GM19023 (cell line): Measurements from ENCODE around the gene IRF2BPL.
A peak's percentile ranks its signal among the peaks of the same experiment; 100 is the strongest.
"Not testable (repeated sequence)": the region's sequence is repeated elsewhere in the genome, so short reads cannot be mapped to it uniquely, and the experiment has no call there.

Source experiments
- ATAC-seq: cut with Tn5 transposase; IDR thresholded peaks from one replicate; pipeline ENCODE4 v1.9.1; 2021; ENCODE audit warnings: mild to moderate bottlenecking, moderate library complexity; ENCODE audit not compliant: unreplicated experiment

Gene IRF2BPL

GRCh38 chr14:77036484-77037214 lies 8.1 kb upstream of the IRF2BPL start:
- no peak for ATAC-seq

GRCh38 chr14:77035267-77035666 lies 6.8 kb upstream of the IRF2BPL start:
- no peak for ATAC-seq

GRCh38 chr14:77033622-77034589 lies 5.4 kb upstream of the IRF2BPL start:
- ATAC-seq: peak; percentile 74

GRCh38 chr14:77032844-77033621 lies 4.5 kb upstream of the IRF2BPL start:
- ATAC-seq: no peak

GRCh38 chr14:77032491-77032843 lies 4.0 kb upstream of the IRF2BPL start:
- no peak for ATAC-seq

GRCh38 chr14:77031759-77032490 lies 3.4 kb upstream of the IRF2BPL start:
- no peak for ATAC-seq

- ATAC-seq: peak; percentile 36
Observed at GRCh38 chr14:77027538-77028383, 747 bp downstream of the IRF2BPL start.

GRCh38 chr14:77026930-77027537 lies 1.5 kb downstream of the IRF2BPL start:
- peak; percentile 15 for ATAC-seq

GRCh38 chr14:77026166-77026929 lies 2.2 kb downstream of the IRF2BPL start:
- no peak for ATAC-seq

GRCh38 chr14:77025744-77026165 lies 2.8 kb downstream of the IRF2BPL start:
- no peak for ATAC-seq

GRCh38 chr14:77024171-77024691 lies 4.3 kb downstream of the IRF2BPL start:
- no peak for ATAC-seq

GRCh38 chr14:77023001-77023996 lies 5.2 kb downstream of the IRF2BPL start:
- no peak for ATAC-seq

- no peak for ATAC-seq
Observed at GRCh38 chr14:77022236-77022852, 6.2 kb downstream of the IRF2BPL start.

- ATAC-seq: not testable (repeated sequence)
Observed at GRCh38 chr14:77021424-77021823, 7.1 kb downstream of the IRF2BPL start.

- no peak for ATAC-seq
Observed at GRCh38 chr14:77018785-77019184, 9.7 kb downstream of the IRF2BPL start.

- no peak for ATAC-seq
Observed at GRCh38 chr14:77017666-77018065, 10.8 kb downstream of the IRF2BPL start.
